OCI-M2 (cell line): ENCODE measurements around the gene IRF9.

Source experiments
- DNase-seq: peaks from one replicate; lab custom pipeline; 2025; ENCODE audit not compliant: unreplicated experiment; lab: John Stamatoyannopoulos, UW

Gene IRF9

DNA sequence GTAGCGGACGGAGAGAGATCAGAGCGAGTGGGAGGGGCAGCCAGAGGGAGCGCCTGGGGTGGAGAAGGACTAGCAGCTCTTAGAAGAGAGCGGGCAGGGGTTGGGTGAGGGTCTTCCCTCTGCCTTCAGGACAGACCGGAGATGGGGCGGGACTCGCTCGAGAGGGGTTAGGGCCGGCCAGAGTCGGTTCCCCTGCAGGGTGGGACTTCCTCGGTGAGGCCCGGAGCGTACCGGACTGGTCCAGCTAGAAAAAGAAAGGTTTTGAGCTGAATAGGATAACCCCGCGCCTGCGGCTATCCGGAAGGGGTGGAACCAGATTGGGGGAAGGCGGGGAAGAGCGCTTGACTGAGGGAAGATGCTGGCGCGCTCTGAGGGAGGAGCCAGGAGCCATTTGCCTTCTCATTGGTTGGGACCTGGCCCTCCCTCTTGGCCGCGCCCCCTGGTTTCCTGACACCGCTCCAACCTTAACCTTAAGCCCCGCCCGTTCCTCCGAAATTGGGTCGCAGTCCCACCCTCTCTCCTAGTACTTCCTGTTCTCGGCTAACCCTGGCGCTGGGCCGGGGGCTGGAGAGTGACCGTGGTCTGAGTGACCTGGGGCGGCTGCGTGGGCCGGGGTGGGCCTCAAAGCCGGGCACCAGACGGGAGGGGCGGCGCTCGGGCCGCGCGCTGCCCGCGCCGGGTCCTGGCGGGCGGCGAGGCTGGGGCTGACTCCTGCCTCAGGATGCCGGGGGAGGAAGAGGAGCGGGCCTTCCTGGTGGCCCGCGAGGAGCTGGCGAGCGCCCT, 13.9 kb upstream of the IRF9 start, which contains the start of gene RNF31:
TSS of gene RNF31 (plus strand) at position 521 of the 783 bp plus-strand sequence. CDS start at position 722, 201 bp downstream.
- DNase-seq: peak; percentile 97

GRCh38 chr14:24147761-24148428, 13.2 kb upstream of the IRF9 start:
- no peak for DNase-seq

DNA sequence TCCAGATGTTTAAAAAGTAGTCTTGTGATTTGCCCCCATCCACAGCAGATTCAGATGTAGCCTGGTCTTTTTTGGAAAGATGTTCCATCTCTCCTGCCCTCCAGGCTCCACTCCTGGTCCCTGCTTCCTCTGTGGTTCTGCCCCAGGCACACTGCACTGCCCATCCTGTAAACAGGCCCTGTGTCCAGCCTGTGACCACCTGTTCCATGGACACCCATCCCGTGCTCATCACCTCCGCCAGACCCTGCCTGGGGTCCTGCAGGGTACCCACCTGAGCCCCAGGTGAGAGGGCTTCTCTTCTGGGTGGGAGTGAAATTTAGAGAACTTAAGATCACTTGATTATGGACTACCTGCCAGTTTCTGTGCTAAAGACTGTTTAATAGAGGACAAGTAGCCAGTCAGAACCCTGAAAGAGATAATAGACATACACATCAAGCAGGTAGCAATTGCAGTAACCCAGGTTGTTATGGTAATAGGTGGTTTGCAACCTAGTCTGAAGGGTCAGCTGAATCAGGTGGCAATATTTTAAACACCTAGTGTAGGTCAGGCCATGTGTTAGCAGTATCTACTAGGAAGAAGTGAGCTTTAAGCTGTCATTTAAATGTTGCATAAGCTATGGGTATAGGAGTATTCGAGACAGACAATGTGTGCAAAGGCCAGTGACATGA, 11.6 kb upstream of the IRF9 start:
- DNase-seq: no peak

- no peak for DNase-seq
These were observed 11.0 kb upstream of the IRF9 start for GRCh38 chr14:24150061-24150460.

DNA sequence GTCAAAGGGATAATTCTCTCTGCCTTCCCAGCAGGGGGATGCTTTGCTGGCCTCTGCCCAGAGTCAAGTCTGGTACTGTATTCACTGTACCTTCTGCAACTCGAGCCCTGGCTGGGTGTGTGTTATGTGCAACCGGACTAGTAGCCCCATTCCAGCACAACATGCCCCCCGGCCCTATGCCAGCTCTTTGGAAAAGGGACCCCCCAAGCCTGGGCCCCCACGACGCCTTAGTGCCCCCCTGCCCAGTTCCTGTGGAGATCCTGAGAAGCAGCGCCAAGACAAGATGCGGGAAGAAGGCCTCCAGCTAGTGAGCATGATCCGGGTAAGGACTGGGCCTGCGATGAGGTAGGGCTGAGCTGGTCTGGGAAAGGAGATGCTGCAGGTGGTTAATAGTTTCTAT, 10.5 kb upstream of the IRF9 start:
- DNase-seq: no peak

GRCh38 chr14:24150993-24151392, 10.1 kb upstream of the IRF9 start:
- DNase-seq: no peak

DNA sequence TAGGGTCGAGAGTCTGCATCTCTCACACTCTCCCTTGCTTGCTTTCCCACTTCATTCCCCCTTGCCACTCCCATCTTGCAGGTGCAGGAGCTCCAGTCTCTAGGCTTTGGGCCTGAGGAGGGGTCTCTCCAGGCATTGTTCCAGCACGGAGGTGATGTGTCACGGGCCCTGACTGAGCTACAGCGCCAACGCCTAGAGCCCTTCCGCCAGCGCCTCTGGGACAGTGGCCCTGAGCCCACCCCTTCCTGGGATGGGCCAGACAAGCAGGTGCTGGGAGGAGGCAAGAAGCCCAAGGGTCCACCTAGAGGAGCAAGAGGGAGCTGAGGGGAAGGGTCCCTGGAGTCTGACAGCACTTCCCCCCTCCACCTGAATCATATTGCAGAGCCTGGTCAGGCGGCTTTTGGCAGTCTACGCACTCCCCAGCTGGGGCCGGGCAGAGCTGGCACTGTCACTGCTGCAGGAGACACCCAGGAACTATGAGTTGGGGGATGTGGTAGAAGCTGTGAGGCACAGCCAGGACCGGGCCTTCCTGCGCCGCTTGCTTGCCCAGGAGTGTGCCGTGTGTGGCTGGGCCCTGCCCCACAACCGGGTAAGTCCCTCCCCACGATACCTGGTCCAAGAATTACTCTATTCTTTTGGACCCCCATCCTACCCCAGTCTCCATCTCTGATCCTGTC, 9.5 kb upstream of the IRF9 start:
- DNase-seq: no peak

GRCh38 chr14:24155100-24155499, 6.0 kb upstream of the IRF9 start:
- DNase-seq: no peak

GRCh38 chr14:24156840-24157239, 4.2 kb upstream of the IRF9 start:
- no peak for DNase-seq

DNA sequence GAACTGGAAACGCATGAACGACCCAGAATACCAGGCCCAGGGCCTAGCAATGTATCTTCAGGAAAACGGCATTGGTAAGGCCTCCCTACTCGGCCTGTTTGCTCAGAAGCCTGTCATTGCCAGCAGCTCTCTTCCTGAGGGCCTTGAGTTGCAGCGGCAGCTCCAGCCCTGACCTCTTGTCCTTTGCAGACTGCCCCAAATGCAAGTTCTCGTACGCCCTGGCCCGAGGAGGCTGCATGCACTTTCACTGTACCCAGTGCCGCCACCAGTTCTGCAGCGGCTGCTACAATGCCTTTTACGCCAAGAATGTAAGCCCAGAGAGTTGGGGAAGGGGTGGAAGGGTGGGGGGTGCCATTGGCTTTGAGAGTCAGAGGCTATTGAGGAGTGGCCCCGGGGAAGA, 3.7 kb upstream of the IRF9 start:
- DNase-seq: no peak

DNA sequence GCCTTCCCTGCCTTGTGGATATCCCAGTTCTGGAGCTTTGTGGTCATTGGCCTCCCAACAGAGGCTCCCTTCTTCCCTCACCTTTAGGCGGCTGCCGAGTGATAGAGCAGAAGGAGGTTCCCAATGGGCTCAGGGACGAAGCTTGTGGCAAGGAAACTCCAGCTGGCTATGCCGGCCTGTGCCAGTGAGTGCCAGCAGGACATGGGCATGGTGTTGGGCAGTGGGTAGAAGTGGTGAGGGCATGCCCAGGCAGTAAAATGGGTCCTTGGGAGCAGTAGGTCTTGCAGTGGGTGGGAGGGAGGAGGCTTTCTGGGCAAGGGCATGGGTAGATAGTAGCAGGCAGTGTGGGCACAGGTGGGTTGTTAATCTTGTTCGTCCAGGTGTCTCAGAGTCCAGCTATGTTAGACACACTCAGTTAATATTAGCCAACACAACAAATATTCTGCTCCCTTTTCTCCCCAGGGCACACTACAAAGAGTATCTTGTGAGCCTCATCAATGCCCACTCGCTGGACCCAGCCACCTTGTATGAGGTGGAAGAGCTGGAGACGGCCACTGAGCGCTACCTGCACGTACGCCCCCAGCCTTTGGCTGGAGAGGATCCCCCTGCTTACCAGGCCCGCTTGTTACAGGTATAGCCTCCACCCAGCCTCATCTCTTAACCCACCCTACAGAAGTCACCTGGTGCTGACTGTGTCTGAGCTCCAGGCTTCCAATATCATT, 1.1 kb upstream of the IRF9 start:
- DNase-seq: no peak

DNA sequence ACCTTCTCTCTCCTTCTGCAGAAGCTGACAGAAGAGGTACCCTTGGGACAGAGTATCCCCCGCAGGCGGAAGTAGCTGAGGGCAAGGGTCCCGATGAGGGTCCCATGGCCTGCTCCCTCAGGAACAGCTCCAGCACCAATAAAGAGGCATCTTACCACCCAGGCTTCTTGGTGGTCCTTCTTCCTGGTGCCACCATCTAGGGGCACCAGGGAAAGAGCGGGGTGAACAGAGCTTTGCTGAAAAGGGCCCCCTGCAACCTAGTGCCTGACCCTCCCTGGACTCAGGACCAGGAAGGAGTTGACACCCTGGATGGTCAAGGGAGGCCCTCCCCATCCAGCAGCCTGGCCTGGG, 591 bp upstream of the IRF9 start:
- DNase-seq: no peak

DNA sequence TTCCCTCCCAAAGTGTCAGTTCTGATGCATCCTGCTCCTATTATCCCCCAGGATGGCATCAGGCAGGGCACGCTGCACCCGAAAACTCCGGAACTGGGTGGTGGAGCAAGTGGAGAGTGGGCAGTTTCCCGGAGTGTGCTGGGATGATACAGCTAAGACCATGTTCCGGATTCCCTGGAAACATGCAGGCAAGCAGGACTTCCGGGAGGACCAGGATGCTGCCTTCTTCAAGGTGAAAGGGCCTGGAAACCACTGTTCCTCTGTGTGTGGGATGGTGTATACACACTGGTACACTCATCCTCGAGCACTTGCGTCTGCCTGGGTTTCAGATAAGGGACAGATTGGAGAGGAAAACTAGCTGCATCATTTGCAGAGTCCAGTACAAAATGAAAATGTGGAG, 1.0 kb downstream of the IRF9 start:
- no peak for DNase-seq

DNA sequence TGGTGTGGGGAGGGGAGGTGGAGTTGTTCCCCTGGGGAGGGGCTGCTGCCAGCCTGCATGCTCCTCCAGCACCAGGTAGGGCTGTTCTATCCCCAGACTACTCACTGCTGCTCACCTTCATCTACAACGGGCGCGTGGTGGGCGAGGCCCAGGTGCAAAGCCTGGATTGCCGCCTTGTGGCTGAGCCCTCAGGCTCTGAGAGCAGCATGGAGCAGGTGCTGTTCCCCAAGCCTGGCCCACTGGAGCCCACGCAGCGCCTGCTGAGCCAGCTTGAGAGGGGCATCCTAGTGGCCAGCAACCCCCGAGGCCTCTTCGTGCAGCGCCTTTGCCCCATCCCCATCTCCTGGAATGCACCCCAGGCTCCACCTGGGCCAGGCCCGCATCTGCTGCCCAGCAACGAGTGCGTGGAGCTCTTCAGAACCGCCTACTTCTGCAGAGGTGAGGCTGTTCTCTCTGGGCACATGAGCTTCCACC, 3.5 kb downstream of the IRF9 start:
- no peak for DNase-seq

- no peak for DNase-seq
These were observed 4.7 kb downstream of the IRF9 start for GRCh38 chr14:24165785-24166184.

GRCh38 chr14:24167469-24168114, 6.5 kb downstream of the IRF9 start:
- DNase-seq: no peak

GRCh38 chr14:24171422-24172260, 10.6 kb downstream of the IRF9 start, which contains the start of gene REC8:
Gene REC8, plus strand, starts transcription at chr14:24172080. Its CDS starts 473 bp downstream, at chr14:24172553.
- no peak for DNase-seq

DNA sequence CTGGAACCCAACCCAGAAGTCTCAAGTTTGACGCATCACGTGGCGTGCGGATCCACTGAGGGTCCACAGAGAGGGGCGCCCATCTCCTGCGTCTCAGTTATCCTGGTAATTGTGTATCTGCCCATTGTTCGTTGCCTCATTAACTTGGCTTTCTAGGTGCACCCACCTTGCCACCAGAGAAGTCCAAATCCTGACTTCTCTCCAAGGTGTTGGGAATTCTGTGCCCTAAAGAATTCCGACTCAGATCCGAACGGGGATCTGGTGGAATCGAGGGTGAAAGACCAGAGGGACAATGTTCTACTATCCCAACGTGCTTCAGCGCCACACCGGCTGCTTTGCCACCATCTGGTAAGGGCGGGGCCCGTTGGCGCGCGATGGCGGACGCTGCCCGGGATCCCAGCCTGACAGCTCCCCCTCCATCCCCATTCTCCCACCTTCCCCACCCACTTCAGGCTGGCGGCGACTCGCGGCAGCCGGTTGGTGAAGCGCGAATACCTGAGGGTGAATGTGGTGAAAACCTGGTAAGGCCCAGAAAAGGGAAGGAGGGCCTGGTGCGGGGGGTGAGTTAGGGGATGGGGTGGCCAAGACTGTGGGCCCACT, 11.3 kb downstream of the IRF9 start:
- DNase-seq: no peak

- DNase-seq: no peak
These were observed 11.8 kb downstream of the IRF9 start for GRCh38 chr14:24172871-24173281.
